Measurements from ENCODE around the gene YAP1.

Gene YAP1

GRCh38 chr11:102202972-102203371 is 92.7 kb downstream of the YAP1 start:
- no peak for DNase-seq

DNA sequence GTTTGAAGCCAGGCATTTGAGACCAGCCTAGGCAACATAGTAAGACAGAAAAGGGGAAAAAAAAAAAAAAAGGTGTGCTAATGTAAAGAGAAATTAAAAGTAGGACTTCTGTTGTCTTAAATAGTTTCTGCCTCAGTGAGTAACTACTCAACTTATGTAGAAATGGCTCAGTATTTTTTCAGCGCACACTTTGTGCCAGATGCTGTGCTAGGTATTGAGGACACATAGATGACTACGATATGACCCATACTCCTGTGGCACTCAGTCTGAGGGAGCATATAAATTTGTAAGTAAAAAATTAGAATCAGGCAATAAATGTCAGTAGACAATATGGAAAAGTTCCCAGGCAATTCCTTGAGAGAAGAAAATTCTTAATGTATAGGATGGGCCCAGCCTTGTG is 93.9 kb downstream of the YAP1 start:
- peak; percentile 28 for DNase-seq

DNA sequence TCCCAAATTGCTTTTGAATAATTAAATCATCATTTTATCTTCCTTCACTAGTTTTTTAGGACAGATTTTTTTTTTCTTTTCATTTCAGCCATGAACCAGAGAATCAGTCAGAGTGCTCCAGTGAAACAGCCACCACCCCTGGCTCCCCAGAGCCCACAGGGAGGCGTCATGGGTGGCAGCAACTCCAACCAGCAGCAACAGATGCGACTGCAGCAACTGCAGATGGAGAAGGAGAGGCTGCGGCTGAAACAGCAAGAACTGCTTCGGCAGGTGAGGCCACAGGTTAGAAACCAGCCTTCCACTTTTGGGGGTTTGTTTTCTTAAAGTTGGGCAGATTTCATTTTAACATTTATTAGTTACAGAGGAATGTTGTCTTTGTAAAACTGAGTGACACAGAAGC is 95.6 kb downstream of the YAP1 start:
- no peak for DNase-seq

DNA sequence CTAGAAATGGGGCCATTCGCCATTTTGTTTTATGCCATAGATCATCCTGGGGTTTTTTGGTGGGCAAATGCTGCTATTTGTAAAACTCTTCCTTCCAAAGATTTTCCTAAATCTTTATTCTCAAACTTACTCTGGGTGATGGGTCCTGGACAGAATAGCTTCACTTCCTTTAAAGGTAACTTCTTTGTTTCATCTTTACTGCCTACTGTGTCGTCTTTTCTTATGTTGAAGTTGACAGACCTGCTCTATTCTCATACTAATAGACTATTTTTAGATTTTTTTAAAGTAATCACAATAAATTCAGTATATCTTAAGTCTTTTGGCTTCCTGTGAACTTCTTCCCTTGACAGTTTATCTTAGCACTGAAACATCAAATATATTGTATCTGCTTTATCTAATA is 98.6 kb downstream of the YAP1 start:
- DNase-seq, result no peak

GRCh38 chr11:102214623-102215022 is 104.4 kb downstream of the YAP1 start:
- DNase-seq, result no peak

DNA sequence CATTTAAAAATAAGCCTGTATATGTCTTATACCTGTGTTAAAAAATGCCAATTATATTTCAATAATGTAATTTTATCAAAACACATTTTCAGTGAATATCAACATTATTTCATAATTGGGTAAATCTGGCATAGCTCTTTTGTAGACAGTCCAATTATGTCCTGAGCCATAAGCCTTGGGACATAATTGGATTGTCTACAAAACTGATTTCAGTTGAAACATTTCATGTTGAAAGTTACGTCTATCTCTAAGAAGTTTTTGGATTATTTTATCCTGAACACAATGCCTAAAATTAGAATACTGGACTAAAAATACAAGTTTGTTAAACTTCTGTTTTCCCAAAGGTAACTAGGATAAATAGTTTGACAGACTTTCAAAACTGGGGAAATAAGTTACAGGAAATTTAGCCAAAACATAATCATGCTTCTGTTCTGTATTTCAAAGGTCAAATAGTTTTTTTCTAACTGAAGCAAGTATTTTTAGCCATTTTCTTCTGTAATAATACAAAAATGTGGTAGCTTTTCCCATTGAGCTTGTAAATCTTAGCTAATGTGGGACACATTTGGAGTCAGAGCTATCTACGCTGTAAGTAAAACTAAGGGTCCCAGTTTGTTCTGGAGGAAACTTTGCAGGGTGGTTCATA is 106.3 kb downstream of the YAP1 start:
- no peak for DNase-seq

- peak; percentile 78 for DNase-seq
Measured at GRCh38 chr11:102220728-102221467, 110.7 kb downstream of the YAP1 start.

GRCh38 chr11:102223859-102224258 is 113.6 kb downstream of the YAP1 start:
- peak; percentile 16 for DNase-seq

- DNase-seq, result peak; percentile 97
Measured at GRCh38 chr11:102225689-102226568, 115.7 kb downstream of the YAP1 start.

GRCh38 chr11:102226702-102227490 is 116.6 kb downstream of the YAP1 start:
- peak; percentile 83 for DNase-seq

DNA sequence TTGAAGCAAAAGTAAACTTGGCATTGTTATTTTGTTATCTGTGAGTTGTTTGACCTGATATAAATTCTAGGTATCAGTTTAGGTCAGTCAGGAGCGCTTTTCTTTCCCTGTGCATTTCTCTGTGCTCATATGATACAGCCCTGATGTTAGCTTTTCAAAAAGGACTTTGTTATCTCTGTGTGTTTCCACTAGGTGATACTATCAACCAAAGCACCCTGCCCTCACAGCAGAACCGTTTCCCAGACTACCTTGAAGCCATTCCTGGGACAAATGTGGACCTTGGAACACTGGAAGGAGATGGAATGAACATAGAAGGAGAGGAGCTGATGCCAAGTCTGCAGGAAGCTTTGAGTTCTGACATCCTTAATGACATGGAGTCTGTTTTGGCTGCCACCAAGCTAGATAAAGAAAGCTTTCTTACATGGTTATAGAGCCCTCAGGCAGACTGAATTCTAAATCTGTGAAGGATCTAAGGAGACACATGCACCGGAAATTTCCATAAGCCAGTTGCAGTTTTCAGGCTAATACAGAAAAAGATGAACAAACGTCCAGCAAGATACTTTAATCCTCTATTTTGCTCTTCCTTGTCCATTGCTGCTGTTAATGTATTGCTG is 119.4 kb downstream of the YAP1 start:
- DNase-seq, result no peak

DNA sequence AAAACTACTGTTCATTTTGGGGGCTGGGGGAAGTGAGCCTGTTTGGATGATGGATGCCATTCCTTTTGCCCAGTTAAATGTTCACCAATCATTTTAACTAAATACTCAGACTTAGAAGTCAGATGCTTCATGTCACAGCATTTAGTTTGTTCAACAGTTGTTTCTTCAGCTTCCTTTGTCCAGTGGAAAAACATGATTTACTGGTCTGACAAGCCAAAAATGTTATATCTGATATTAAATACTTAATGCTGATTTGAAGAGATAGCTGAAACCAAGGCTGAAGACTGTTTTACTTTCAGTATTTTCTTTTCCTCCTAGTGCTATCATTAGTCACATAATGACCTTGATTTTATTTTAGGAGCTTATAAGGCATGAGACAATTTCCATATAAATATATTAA is 119.9 kb downstream of the YAP1 start:
- DNase-seq, result no peak

DNA sequence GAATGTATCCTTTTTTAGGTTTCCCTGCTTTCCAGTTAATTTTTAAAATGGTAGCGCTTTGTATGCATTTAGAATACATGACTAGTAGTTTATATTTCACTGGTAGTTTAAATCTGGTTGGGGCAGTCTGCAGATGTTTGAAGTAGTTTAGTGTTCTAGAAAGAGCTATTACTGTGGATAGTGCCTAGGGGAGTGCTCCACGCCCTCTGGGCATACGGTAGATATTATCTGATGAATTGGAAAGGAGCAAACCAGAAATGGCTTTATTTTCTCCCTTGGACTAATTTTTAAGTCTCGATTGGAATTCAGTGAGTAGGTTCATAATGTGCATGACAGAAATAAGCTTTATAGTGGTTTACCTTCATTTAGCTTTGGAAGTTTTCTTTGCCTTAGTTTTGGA is 120.7 kb downstream of the YAP1 start:
- no peak for DNase-seq

DNA sequence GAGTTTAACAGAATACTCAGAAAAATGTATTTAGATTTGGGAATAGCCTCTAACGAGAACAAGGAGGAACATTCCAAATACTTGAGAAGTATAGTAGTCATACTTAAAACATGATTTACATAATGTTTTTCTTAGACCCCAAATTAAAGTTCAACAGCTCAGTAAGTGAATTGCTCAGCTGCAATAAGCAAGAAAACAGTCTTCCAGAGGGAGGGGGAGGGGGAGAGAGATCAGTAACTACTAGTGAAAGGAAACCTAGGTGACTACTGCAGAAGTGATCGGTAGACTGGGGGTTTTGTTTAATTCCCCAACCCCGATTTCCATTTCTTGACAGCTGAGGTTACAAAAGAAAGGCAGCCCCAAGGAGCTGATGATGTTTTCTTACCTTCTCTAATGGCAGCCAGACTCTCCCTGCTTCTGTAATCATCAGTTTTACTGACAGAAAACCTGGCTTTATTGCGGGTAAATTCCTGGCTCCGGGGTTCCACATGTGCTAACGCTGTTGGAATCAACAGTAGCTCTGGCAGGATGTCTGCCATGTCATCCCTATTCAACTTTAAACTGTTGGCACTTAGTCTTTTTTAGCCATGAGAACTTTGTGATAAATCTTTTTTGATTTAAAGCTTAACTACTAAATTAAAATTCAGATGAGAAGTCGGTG is 124.7 kb downstream of the YAP1 start:
- DNase-seq, result peak; percentile 55

- peak; percentile 82 for DNase-seq
Measured at GRCh38 chr11:102237096-102237735, 127.0 kb downstream of the YAP1 start.

GRCh38 chr11:102238391-102238821 is 128.2 kb downstream of the YAP1 start:
- no peak for DNase-seq

DNA sequence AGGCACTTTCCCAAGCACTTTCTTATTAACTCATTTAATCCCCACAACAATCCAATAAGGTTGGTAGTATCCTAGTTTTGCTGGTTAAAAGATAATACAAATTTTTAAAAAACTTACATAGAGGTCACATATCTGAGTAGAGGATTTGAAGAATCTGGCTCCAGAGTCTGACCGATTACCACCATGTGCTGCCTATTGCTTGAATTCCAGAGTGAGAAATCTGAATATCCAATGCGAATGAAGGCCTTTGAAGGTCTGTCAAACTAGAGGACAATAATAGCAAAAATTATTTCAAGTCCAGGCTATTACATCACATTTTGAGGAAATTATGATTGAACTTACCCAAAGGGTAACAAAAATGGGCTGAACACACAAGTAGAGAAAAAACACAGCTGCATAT is 129.2 kb downstream of the YAP1 start:
- DNase-seq, result no peak

- DNase-seq, result no peak
Measured at GRCh38 chr11:102239911-102240310, 129.7 kb downstream of the YAP1 start.

DNA sequence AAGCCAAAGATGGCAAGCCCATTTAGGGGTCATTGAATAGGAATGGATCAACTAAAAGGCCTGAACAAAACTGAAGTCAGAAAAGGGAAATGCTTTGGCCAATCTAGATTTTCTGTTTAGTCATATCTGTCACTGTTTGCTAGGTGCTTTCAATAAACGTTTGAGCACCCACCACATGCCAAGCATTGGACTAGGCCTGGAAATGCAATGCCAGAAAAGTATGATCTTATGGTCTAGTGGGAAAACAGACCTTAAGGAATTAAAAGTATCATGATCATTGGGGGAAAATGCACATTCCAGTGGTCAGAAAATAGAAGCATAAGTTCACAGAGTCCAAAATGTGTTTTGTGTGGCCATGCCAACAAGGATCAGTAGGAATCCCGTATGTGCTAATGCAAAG is 130.3 kb downstream of the YAP1 start:
- peak; percentile 69 for DNase-seq

DNA sequence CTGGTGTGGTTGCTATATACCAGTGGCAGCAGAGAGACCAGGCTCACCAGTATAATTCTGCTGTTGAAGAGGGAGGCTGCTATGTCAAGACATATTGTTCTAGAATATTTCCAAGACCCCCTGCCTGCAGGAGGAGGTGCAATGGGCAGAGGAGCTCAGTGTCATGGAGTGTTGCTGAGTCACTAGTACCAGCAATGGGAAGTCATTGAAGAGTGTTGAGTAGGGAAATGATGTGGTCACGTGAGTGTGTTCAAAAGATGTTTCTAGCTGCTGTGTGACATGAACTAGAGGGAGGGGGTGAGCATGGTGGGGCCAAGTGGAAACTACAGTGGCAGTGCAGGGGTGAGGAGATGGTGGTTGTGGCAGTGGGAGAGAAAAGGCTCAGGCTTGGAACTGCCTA is 130.8 kb downstream of the YAP1 start:
- peak; percentile 61 for DNase-seq

- no peak for DNase-seq
Measured at GRCh38 chr11:102243399-102243884, 133.2 kb downstream of the YAP1 start.
